NCI-H1417 (cell line): ENCODE results near the gene ST8SIA5.

Source experiments
- DNase-seq, 3 experiments: peaks; one replicate each; lab custom pipeline; 2025; lab: John Stamatoyannopoulos, UW

The ST8SIA5 gene

DNA sequence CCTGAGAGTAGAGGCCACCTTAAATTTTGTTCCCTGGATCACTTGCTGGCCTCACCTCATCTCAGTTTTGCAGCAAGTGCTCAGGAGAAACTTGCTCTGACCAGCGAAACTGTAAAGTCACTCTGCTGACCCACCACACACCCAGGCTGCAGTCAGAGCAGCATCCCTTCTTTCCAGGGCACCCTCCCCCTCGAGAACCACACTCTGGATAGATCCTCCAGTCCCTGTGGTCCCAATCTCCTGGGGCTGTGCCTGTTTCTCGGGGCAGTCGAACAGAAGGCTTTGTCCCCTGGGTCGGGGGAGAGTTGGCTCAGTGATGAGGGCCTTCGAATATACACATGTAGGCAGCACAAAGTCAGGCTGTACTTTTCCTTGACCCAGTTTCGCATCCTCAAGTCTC, 18.4 kb downstream of the ST8SIA5 start:
- DNase-seq: no peak

DNA sequence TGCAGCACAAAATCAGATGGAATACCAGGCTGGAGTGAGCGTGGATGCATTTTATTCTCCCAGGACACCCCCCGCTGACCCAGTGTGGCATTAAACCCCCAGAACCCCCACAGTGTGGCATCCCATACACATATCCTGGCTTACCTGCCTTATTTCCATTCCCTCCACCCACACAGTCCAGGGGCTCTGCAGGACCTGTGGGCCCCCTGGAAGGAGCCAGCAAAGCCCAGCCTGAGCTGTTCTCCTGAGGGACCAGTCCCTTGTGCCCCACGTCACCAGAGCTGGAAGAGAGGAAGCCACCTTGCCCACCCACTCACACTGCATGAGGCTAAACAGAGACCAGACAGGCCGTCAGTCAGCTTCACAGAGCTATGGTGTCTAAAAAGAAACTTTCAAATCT, 20.1 kb downstream of the ST8SIA5 start:
- DNase-seq: no peak

DNA sequence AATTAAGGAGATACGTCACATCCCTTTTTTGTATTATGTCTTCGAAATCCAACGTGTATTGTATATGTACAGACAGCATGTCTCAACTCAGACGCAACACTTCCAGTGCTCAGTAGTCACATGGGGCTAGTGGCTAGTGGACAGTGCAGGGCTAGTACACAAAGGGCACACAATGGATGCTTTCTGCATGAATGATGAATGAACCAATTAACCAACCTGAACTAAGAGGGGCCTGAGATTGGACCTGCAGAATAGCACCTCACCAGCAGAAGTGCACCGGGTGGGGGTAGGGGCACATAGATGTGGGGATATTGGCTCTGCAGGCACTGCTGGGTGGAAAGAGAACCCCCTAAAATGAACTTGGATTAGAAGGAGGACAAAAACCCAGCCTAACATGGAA, 20.7 kb downstream of the ST8SIA5 start:
- no peak for DNase-seq

DNA sequence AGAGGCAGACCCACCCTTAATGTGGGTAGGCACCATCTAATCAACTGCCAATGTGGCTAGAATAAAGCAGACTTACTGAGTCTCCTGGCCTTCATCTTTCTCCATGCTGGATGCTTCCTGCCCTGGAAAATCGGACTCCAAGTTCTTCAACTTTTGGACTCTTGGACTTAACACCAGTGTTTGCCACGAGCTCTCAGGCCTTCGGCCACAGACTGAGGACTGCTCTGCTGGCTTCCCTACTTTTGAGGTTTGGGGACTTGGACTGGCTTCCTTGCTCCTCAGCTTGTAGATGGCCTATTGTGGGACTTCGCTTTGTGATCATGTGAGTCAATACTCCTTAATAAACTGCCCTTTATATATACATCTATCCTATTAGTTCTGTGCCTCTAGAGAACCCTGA, 21.9 kb downstream of the ST8SIA5 start:
- DNase-seq: no peak

DNA sequence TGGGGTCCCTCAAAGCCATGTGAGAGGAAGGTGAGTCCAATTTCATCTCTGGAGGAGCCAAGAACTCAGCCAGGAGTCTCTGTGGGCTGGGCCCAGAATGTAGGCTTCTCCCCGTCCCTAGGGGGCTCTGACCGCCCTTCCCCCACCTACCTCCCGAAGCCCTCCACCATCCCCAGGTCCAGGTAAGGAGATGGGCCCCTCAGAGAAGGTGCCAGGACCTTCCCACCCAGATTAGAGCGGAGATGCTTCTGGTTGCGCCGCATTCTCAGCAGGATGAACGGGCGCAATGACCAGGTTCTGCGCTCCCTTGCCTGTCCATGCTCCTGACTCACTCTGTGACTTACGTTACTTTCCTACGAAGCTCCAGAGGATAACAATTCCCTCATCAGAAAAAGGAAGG, 23.0 kb downstream of the ST8SIA5 start:
- DNase-seq: no peak

DNA sequence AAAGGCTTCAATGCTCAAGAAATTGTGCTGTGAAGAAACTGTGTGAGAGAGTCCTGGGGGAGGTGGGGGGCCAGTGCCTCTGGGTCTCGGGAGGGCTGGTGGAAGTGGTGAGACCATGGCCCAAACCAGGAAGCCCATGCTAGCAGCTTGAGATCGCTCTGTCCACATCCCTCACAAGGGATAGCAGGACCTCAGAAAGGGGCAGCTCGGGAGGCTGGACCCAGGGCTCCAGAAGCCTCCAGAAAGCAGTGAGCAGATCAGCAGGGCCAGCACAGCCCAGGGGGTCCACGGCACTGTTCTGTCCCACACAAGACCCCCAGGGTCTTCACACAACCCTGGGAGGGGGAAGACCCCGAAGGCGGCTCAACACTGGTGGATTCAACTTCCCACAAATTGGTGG, 24.1 kb downstream of the ST8SIA5 start:
- no peak for DNase-seq

DNA sequence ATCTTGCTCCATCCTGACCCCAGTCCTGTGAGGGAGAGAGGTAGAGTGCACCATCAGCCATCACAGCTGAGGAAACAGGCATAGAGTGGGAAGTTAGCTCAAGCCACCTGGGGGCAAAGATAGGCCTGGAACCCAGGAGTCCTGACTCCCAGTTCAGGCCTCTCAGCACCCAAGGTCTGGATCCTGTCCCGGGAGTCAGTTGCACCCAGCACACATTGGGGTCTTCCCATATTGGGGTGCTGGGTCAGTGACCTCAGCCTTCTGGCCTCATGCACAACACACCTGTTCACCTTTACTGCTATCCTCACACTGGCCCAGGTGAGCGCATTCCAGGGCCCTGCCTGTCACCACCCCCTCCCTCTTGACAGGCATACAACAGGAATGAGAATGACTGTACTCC, 24.7 kb downstream of the ST8SIA5 start:
- DNase-seq: no peak

DNA sequence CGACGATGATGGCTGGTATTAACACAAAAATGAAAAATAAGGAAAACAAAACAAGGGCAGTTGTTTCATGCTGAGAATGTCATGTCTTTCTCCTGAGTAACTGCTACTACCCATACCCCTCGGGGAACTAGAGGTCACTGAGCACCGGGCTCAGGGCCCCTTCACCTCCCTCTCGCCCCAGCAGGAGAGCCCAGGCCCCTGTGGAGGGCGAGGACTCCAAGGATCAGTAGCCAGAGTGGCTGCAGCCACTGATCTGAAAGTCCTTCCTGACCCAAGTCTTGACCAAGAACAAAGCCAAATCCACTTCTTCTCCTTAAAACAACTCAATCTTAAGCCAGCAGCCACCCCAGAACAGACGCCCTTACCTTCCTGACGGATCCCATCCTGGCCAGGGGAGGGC, 25.5 kb downstream of the ST8SIA5 start:
- no peak for DNase-seq

DNA sequence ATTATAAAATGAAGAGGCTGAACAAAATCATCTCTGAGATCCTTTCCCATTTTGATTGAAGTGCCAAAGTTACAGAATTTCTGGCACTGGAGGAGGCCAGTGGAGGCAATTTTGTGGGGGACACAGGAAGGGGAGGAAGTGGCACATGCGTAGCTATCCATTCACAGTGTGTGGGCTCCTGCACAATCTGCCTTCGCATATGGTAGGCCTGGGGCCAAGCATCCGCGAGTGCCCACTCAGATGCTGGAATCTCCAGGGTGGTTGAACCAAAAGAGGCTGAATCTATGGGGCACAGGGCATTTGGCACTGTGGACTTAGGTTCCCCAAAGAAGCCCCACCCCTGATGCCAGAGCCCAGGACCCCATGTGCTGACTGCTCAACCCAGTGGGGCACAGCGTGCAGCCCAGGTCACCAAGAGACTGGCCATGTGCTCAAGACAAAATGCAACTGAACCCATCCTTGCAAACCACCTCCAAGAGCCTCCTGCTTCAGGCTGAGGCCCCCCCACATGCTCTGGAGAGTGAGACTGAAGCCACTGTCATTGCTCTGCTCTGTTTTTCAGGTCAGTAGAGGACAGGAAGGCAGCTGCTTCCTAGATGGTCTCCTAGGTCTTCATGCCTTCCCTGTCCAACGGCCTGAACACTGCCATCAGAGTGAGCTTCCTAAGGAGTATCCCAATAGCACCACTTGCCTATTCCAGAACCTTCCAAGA, 28.5 kb downstream of the ST8SIA5 start:
- DNase-seq: no peak

DNA sequence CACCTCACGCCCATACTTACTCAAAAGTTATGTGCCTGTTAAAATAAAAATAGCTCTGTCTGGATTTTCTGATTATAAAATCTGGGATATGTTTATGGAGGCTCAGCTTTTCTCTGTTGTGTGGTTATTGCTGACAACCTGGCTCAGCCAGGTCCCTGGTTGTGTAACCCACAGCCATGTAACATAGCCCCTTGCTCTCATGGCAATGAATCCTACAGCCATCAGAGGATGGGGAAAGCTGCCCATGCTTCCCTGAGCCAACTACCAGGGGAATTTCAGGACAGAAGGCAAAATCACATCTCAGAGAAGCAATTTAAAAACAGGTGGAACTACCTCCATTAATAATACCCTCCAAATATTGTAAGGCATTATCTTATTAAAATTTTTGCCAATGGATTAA, 29.7 kb downstream of the ST8SIA5 start:
- DNase-seq: no peak

DNA sequence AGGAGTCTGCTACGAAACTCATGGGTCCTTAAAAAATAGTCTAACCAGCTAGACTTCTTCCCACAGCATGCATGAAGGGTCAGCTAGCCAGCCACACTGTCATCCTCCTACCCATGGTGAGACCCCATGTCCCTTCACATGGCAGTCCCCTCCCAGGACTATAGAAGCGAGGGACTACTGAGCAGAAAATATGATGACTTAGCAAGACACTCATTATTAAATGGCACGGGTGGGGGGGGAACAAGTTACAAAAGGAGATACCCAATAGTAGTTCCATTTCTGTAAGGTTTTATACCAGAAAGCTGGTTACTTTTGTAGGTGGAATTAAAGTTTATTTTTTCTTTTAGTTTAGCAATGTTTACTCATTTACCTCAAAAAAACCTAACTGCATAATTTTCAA, 31.5 kb downstream of the ST8SIA5 start:
- DNase-seq: no peak

DNA sequence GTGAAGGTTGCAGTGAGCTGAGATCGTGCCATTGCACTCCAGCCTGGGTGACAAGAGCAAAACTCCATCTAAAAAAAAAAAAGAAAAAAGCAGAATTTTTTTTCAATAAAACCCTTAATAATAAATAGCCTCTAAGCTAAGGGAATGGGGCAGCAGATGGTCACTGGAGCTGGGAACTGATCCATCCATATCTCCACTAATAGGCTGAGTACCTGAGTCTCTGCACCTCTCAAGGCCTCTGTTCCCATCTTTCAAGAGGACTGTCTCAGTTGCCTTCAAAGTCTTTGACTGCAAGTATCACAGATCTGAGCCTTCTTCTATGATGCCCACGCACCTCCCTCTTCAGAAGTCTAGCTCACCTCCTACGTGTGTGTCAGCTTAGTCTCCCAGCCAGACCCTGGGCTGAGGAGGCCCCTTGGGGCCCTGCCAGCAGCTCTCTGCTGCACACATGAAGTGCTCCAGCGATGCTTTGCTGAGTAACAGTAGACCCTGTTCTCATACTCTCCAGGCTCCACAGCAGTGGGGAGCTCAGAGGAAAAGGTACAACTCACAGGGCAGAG, 32.9 kb downstream of the ST8SIA5 start:
- DNase-seq: no peak

DNA sequence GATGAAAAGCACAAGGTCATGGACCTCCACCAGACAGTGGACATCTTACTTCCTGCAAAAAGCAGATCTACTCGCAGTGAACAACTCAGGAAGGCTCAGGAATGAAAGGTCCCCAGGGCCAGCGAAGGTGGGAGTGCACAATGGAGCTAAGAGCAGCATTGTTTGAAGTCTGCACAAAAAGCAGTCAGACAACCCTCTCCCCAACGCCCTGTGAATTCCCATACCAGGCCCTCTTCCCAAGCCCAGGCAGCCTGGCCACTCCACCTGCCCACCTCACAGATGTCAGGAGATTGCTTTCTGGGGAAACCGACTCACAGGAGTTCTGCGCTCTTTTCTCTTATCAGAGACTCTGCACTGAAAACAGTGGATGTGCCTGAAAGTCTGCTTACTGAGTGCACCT, 34.8 kb downstream of the ST8SIA5 start:
- no peak for DNase-seq

DNA sequence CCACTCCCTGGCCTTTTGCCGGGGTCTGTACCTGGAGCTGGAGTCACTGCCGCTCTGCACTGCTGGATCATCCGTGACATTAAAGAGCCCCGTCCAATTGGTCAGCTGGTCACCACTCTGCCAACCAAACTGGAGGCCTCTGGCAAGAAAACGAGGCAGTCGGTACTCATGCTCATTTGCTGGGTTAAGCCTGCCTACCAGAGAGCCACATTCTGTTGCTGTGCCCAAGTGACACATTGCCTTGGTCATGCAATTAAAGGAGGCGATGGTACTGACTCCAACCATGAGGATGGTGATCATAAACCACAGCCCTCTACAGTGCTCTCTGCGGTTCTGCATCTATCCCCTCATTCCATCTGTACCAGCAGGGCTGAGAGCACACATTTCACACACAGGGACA, 35.5 kb downstream of the ST8SIA5 start:
- no peak for DNase-seq

DNA sequence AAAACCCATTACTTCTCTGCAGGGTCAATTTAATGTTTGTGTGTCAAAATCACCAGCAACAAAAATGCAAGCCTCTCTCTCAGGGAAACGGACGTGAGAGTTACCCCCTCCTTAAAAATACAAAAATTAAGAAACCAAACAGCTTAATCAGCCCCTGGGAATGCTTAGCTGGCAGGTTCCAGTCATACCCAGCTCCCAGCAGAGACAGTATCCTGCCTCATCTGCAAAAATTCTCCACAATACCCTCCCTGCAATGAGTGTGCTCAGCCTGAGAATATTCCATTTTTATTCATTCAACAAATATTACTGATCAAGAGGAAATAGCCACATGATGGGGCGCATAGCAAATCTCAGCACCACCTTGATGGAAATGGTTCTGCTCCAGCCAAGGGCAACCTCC, 36.3 kb downstream of the ST8SIA5 start:
- DNase-seq: no peak

DNA sequence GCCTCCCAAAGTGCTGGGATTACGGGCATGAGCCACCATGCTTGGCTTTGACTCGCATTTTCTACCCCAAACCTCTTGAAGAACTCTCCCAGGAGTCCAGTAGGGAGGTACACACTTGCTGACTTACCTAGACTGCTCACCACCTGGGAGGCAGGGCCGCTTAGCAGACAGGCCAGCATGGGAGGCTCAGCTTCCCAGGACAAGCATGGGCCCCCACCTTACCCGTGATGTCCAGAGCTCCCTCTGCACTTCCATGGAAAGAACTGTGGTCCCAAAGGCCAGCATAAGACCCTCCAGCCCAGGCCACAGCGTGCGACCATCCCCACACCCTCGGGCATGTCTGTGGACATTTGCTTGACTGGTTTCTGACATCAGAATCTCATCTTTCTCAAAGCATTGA, 36.8 kb downstream of the ST8SIA5 start:
- no peak for DNase-seq

DNA sequence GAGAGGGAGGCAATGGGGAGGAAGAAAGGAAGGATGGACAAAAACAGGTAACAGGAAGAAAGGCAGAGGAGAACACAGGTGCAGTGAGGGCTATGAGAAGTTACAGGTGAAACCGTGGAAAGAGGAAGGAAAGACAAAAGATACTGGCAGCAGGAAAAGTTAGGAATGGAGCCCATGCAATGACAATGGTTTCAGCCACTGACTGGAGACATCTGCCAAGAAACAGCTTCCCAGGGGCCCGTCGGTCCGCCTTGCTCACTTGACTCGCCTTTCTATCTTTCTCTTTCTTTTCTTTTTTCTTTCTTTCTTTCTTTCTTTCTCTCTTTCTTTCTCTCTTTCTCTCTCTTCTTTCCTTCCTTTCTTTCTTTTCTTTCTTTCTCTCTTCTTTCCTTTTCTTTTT, 37.5 kb downstream of the ST8SIA5 start:
- DNase-seq: no peak

DNA sequence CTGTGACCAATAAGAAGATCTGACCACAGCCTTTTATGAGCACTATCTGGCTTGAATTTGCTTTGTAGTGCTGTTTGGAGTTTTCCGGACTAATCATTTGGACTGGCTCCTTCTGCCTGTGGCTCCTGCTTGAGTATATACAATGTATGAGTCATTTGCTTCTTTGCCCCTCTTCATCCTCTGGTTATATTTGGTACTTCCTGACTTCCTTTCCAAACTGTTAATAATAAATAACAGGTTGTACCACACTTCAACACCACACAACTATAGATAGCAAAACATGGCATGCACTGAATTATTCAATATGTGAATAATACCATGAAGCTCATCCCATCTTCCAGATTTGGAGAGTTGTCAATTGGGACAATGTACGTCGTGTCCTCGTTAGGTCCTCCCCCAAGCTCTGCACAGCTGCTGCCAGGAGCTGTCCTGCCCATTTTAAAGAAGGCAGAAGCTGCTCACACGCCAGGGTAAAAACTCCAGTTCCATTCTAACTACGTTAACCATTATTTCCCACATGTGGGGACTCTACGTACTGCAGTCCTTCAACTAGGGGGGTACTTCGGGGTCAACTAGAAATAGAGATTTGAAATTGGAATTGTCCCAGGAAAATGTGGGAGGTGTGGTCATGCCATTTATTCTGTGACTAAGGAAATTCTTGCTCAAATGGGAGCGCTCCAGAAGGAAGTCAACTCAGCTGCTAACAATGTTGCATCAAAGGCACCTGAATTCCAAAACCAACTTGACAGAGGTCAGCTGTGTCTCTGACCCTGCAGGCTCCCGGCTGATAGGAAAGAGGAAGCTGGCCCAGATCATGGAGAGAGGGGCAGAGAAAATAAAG, 38.1 kb downstream of the ST8SIA5 start:
- no peak for DNase-seq

DNA sequence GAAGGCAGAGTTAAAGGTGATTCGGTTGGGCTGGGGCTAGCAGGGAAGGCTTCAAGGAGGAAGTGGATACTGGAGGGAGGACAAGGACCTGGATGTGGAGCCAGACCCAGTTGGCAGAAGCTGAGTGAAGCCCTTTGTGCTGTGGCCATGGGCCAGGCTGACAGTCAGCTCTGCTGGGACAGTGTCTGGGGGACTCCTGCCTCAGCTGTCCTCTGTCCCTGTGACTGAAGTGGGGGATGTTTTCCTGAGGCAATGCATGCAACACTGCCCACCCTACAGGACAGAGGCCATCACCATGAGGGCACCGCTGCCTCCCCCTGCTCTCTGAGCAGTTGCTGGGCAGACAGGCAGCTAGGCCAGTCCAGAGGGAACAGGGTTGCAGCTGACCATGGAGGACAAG, 40.0 kb downstream of the ST8SIA5 start:
- no peak for DNase-seq

DNA sequence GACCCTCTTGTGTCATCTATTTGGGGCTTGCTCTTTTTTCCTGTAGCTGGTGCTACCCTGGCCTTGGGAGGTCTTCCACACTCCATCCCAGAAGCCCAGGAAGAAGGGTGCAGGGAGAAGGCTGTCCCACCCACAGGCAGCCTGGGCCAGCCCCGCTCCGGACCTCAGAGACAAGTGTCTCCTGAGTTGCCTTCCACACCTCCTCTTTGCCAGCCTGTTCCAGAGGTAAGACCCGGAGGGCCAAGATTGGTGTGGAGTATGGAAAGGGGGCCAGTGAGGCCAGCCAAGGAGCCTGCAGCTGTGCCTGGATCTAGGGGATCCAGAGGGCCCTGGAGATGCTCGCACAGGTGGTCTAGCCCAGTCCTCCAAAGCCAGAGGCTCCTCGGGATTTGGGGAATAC, 40.5 kb downstream of the ST8SIA5 start:
- no peak for DNase-seq

DNA sequence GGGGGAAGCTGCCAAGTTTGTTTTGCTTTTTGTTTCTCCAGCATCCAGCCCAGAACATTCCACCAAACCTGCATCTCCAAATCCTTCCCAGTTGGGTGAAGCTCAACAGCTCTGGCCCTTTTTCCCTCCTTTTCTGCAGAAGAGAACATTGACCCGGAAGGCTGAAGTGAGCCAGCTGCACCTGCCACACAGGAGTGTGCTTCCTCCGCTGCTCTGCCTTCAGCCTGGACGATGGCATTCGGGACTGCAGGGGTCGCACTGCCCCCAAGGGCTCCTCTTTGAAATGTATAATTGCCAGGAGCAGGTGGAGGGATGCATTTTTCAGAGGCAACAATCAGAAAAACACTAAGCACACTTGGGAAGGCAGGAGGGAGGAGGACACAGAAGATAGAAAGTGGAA, 41.8 kb downstream of the ST8SIA5 start:
- DNase-seq: peak in 1 of 3 experiments; percentile 47

DNA sequence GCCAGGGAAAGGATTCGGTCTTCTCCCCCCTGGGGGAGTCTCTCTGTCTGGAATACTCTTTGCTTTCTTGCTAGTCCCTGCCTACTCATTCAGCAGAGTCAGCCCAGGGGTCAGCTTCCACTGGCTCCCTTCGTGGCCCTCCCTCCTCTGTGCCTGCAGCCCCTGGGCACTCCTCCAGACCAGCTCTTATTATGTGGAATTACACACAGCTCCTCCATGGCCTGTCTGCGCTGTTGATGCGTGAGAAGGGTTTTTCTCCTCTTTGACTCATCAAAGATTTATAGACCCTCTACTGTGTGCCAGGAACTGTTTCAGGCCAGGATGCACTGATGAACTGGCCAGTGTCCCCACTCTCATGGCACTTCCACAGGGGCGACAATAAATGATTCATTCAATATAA, 44.4 kb downstream of the ST8SIA5 start:
- DNase-seq: no peak

DNA sequence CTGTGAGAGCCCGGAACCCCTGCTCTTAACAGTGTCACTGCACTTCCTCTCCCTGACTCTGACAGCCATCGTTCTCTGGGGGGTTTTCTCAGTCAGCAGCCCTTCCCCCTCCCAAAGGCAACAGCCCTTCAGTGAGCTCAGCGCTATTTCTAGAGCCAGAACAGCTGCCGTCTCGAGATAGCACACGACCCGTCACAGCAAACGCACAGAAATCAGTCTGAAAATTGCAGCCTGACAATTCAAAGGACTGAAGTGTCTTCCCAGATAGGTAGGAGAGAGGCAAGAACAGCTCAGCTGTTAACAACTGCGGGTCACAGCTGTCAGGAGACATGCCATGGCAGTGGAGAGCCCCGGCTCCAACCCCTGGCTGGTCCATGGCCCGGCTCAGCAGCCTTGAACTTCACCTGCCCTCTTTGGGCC, 45.4 kb downstream of the ST8SIA5 start:
- peak in 1 of 3 experiments; percentile 52 for DNase-seq
